ENCODE results near the gene FREM1. TPM values are rescaled to one million over a fixed set of nuclear protein-coding genes. Genes with fewer than 3 reads are reported as not detected.
A peak's percentile ranks its signal among the peaks of the same experiment; 100 is the strongest.

The FREM1 gene
- 0.85 TPM for total RNA-seq

GRCh38 chr9:14909961-14910805 lies at the start of gene FREM1:
Gene FREM1, minus strand, starts transcription at chr9:14910428. Its CDS starts 41,451 bp downstream, at chr9:14868977.
- Histone ChIP-seq H3K9me3 (no peaks in the 10 kb centered on the region), H3K36me3 (no peaks in the 10 kb centered on the region), H3K27me3 (no peaks in the 10 kb centered on the region), H3K27ac (peak within 1 kb of the TSS; percentile 57 to 71), H3K4me1 (peaks cover 0 to 30% of the 10 kb centered on the region in 2 donors), H3K4me3 (peak within 1 kb of the TSS; percentile 51 to 64)
- no peak for TF ChIP-seq CTCF (IDR thresholded peaks at IDR 0.05)
- DNase-seq (ENCODE audit: low spot score in 2 of 2) = no peak
- intact Hi-C loops (cut with DNase I) = loop anchor here (10.0 kb wide), 2 partner anchors 85 to 235 kb away; no protein-coding TSS in a partner anchor

- H3K4me1 ChIP-seq = no peaks in the 10 kb centered on the region
- DNase-seq (ENCODE audit: low spot score in 2 of 2) = no peak
- no peak for TF ChIP-seq CTCF (IDR thresholded peaks at IDR 0.05)
- no peaks in the 10 kb centered on the region for H3K36me3 ChIP-seq
- H3K9me3 ChIP-seq = no peaks in the 10 kb centered on the region
- intact Hi-C loops (cut with DNase I) = no loop called here
- H3K27me3 ChIP-seq = no peaks in the 10 kb centered on the region
- no peak overlapping the region for H3K27ac ChIP-seq
- no peak overlapping the region for H3K4me3 ChIP-seq
These were observed 48.8 kb upstream of the FREM1 start for GRCh38 chr9:14958989-14959388.

- no peak for DNase-seq (ENCODE audit: low spot score in 2 of 2)
- intact Hi-C loops (cut with DNase I) = no loop called here
- Histone ChIP-seq H3K27ac (no peak overlapping the region), H3K36me3 (no peaks in the 10 kb centered on the region), H3K4me1 (no peaks in the 10 kb centered on the region), H3K27me3 (no peaks in the 10 kb centered on the region), H3K4me3 (no peak overlapping the region), H3K9me3 (no peaks in the 10 kb centered on the region)
- no peak for TF ChIP-seq CTCF (IDR thresholded peaks at IDR 0.05)
These were observed 46.9 kb upstream of the FREM1 start for GRCh38 chr9:14957109-14957508.

- Histone ChIP-seq H3K27ac (no peak overlapping the region), H3K27me3 (no peaks in the 10 kb centered on the region), H3K4me3 (no peak overlapping the region), H3K4me1 (no peaks in the 10 kb centered on the region), H3K9me3 (no peaks in the 10 kb centered on the region), H3K36me3 (no peaks in the 10 kb centered on the region)
- TF ChIP-seq CTCF (IDR thresholded peaks at IDR 0.05) = no peak
- DNase-seq (ENCODE audit: low spot score in 2 of 2) = no peak
- intact Hi-C loops (cut with DNase I) = no loop called here
These were observed 46.0 kb upstream of the FREM1 start for GRCh38 chr9:14956208-14956607.

GRCh38 chr9:14945351-14945750 lies 35.1 kb upstream of the FREM1 start:
- no peaks in the 10 kb centered on the region for H3K27me3 ChIP-seq
- no peak overlapping the region for H3K4me3 ChIP-seq
- no peaks in the 10 kb centered on the region for H3K36me3 ChIP-seq
- no peaks in the 10 kb centered on the region for H3K4me1 ChIP-seq
- TF ChIP-seq CTCF (IDR thresholded peaks at IDR 0.05) = no peak
- H3K27ac ChIP-seq = no peak overlapping the region
- H3K9me3 ChIP-seq = no peaks in the 10 kb centered on the region
- intact Hi-C loops (cut with DNase I) = no loop called here
- DNase-seq (ENCODE audit: low spot score in 2 of 2) = no peak

Data from ascending aorta (tissue), 2 donors.